CD4-positive, alpha-beta T cell treated with Interleukin-1 beta for 1 hour (primary cell): ENCODE measurements around the gene METRNL.
A peak's percentile ranks its signal among the peaks of the same experiment; 100 is the strongest.

ENCODE experiments used
- DNase-seq, 2 donors: peaks; one replicate each; pipeline ENCODE4 v3.0.0-alpha.2; 2020 to 2022

METRNL gene

GRCh38 chr17:83094291-83094690 lies 14.9 kb downstream of the METRNL start:
- no peak for DNase-seq

GRCh38 chr17:83095016-83095415 lies 15.6 kb downstream of the METRNL start:
- no peak for DNase-seq

- no peak for DNase-seq
Measured at GRCh38 chr17:83096401-83097224, 17.2 kb downstream of the METRNL start.

- no peak for DNase-seq
Measured at GRCh38 chr17:83097831-83098230, 18.4 kb downstream of the METRNL start.

GRCh38 chr17:83098241-83099085 lies 19.1 kb downstream of the METRNL start:
- no peak for DNase-seq

GRCh38 chr17:83099086-83099555 lies 19.7 kb downstream of the METRNL start:
- DNase-seq, result no peak

GRCh38 chr17:83099570-83100181 lies 20.3 kb downstream of the METRNL start:
- DNase-seq, result no peak

GRCh38 chr17:83100220-83100852 lies 20.9 kb downstream of the METRNL start:
- DNase-seq, result no peak

- peak in 1 of 2 donors; percentile 51 for DNase-seq
Measured at GRCh38 chr17:83100853-83101391, 21.5 kb downstream of the METRNL start.

- no peak for DNase-seq
Measured at GRCh38 chr17:83101805-83102480, 22.5 kb downstream of the METRNL start.

- peak in 1 of 2 donors; percentile 37 for DNase-seq
Measured at GRCh38 chr17:83103200-83103942, 24.0 kb downstream of the METRNL start.

- no peak for DNase-seq
Measured at GRCh38 chr17:83103943-83104311, 24.5 kb downstream of the METRNL start.

GRCh38 chr17:83104577-83105505 lies 25.4 kb downstream of the METRNL start:
- DNase-seq, result no peak

GRCh38 chr17:83105512-83105911 lies 26.1 kb downstream of the METRNL start:
- DNase-seq, result no peak

GRCh38 chr17:83106056-83106588 lies 26.7 kb downstream of the METRNL start:
- no peak for DNase-seq

- DNase-seq, result no peak
Measured at GRCh38 chr17:83106913-83107655, 27.7 kb downstream of the METRNL start.

- no peak for DNase-seq
Measured at GRCh38 chr17:83107656-83108048, 28.2 kb downstream of the METRNL start.

- DNase-seq, result no peak
Measured at GRCh38 chr17:83108709-83109108, 29.3 kb downstream of the METRNL start.

GRCh38 chr17:83109386-83109785 lies 30.0 kb downstream of the METRNL start:
- DNase-seq, result no peak
